ENCODE measurements around the gene FGFR2. TPM values are rescaled to one million over a fixed set of nuclear protein-coding genes. Genes with fewer than 3 reads are reported as not detected.

Gene FGFR2
- total and polyA plus RNA-seq, 2 experiments from 2014 or later, result 41.3 to 90.4 TPM

- H3K9me3 ChIP-seq (ENCODE audit: low read depth), result no peaks in the 10 kb centered on the region
- TF ChIP-seq EZH2 (IDR thresholded peaks at IDR 0.05; ENCODE audit: borderline replicate concordance) (no peak), EZH2phosphoT487 (IDR thresholded peaks at IDR 0.05; ENCODE audit: low read depth, severe bottlenecking, unreplicated experiment) (no peak), CTCF (IDR thresholded peaks at IDR 0.05; ENCODE audit: poor library complexity) (no peak)
- 47% methylated on average over 6 of the region's 6 CpGs for WGBS (ENCODE audit: low lambda C conversion rate, missing lambda C conversion rate)
- no peaks in the 10 kb centered on the region for H3K36me3 ChIP-seq (replicated peaks; ENCODE audit: insufficient read depth, low read depth)
- H3K4me3 ChIP-seq, result no peak overlapping the region
- H3K27ac ChIP-seq, result no peak overlapping the region
- no peaks in the 10 kb centered on the region for H3K9me2 ChIP-seq (replicated peaks; ENCODE audit: insufficient read depth)
- H3K4me1 ChIP-seq (ENCODE audit: insufficient read depth), result peaks cover 14% of the 10 kb centered on the region
- no peak overlapping the region for H2AFZ ChIP-seq
- H3K27me3 ChIP-seq, result no peaks in the 10 kb centered on the region
- H3K79me2 ChIP-seq, result peaks cover 95% of the 10 kb centered on the region
- H4K20me1 ChIP-seq (ENCODE audit: insufficient read depth, poor library complexity, severe bottlenecking), result peaks cover 5% of the 10 kb centered on the region
- H3K4me2 ChIP-seq, result no peak overlapping the region
- no peak for DNase-seq (ENCODE audit: low spot score)
Observed at GRCh38 chr10:121540732-121541395, 57.4 kb downstream of the FGFR2 start.

- no peak overlapping the region for H3K27ac ChIP-seq
- H3K4me2 ChIP-seq, result no peak overlapping the region
- no peaks in the 10 kb centered on the region for H3K9me3 ChIP-seq (ENCODE audit: low read depth)
- peaks cover 5% of the 10 kb centered on the region for H4K20me1 ChIP-seq (ENCODE audit: insufficient read depth, poor library complexity, severe bottlenecking)
- TF ChIP-seq CTCF (IDR thresholded peaks at IDR 0.05; ENCODE audit: poor library complexity) (no peak), EZH2phosphoT487 (IDR thresholded peaks at IDR 0.05; ENCODE audit: low read depth, severe bottlenecking, unreplicated experiment) (no peak), EZH2 (IDR thresholded peaks at IDR 0.05; ENCODE audit: borderline replicate concordance) (no peak)
- peaks cover 14% of the 10 kb centered on the region for H3K4me1 ChIP-seq (ENCODE audit: insufficient read depth)
- no peak for DNase-seq (ENCODE audit: low spot score)
- H3K27me3 ChIP-seq, result no peaks in the 10 kb centered on the region
- H3K36me3 ChIP-seq (replicated peaks; ENCODE audit: insufficient read depth, low read depth), result no peaks in the 10 kb centered on the region
- no peak overlapping the region for H3K4me3 ChIP-seq
- no peak overlapping the region for H2AFZ ChIP-seq
- H3K79me2 ChIP-seq, result peaks cover 95% of the 10 kb centered on the region
- H3K9me2 ChIP-seq (replicated peaks; ENCODE audit: insufficient read depth), result no peaks in the 10 kb centered on the region
- 90% methylated on average over 7 of the region's 7 CpGs for WGBS (ENCODE audit: low lambda C conversion rate, missing lambda C conversion rate)
Observed at GRCh38 chr10:121539786-121540185, 58.5 kb downstream of the FGFR2 start.

- Histone ChIP-seq H3K36me3 (replicated peaks; ENCODE audit: insufficient read depth, low read depth) (no peaks in the 10 kb centered on the region), H3K79me2 (peaks cover 98% of the 10 kb centered on the region)
- 88% methylated on average over 8 of the region's 8 CpGs for WGBS (ENCODE audit: low lambda C conversion rate, missing lambda C conversion rate)
Observed at GRCh38 chr10:121536310-121536913, 61.8 kb downstream of the FGFR2 start.

More at GRCh38 chr10:121536310-121536913, 61.8 kb downstream of the FGFR2 start:
- Histone ChIP-seq H2AFZ (no peak overlapping the region), H3K27me3 (no peaks in the 10 kb centered on the region), H3K4me2 (no peak overlapping the region), H3K4me1 (ENCODE audit: insufficient read depth) (no peaks in the 10 kb centered on the region), H3K9me2 (replicated peaks; ENCODE audit: insufficient read depth) (no peaks in the 10 kb centered on the region), H3K9me3 (ENCODE audit: low read depth) (no peaks in the 10 kb centered on the region), H3K4me3 (no peak overlapping the region), H3K27ac (no peak overlapping the region), H4K20me1 (ENCODE audit: insufficient read depth, poor library complexity, severe bottlenecking) (peaks cover 3% of the 10 kb centered on the region)
- TF ChIP-seq CTCF (IDR thresholded peaks at IDR 0.05; ENCODE audit: poor library complexity) (no peak), EZH2 (IDR thresholded peaks at IDR 0.05; ENCODE audit: borderline replicate concordance) (no peak), EZH2phosphoT487 (IDR thresholded peaks at IDR 0.05; ENCODE audit: low read depth, severe bottlenecking, unreplicated experiment) (no peak)
- DNase-seq (ENCODE audit: low spot score), result no peak
